GM21717 (cell line): ENCODE data around the gene KLHL35.
"Not testable (repeated sequence)": the region's sequence is repeated elsewhere in the genome, so short reads cannot be mapped to it uniquely, and the experiment has no call there.

ENCODE experiments used
- ATAC-seq: cut with Tn5 transposase; IDR thresholded peaks from one replicate; pipeline ENCODE4 v1.9.1; 2021; ENCODE audit warnings: mild to moderate bottlenecking, moderate library complexity; ENCODE audit not compliant: unreplicated experiment

The KLHL35 gene

GRCh38 chr11:75394085-75394840 is 38.7 kb downstream of the KLHL35 start:
- no peak for ATAC-seq

- ATAC-seq: no peak
Measured at GRCh38 chr11:75389925-75390324, 43.1 kb downstream of the KLHL35 start.

- no peak for ATAC-seq
Measured at GRCh38 chr11:75389276-75389605, 43.8 kb downstream of the KLHL35 start.

GRCh38 chr11:75388386-75389275 is 44.4 kb downstream of the KLHL35 start:
- peak; percentile 52 for ATAC-seq

DNA sequence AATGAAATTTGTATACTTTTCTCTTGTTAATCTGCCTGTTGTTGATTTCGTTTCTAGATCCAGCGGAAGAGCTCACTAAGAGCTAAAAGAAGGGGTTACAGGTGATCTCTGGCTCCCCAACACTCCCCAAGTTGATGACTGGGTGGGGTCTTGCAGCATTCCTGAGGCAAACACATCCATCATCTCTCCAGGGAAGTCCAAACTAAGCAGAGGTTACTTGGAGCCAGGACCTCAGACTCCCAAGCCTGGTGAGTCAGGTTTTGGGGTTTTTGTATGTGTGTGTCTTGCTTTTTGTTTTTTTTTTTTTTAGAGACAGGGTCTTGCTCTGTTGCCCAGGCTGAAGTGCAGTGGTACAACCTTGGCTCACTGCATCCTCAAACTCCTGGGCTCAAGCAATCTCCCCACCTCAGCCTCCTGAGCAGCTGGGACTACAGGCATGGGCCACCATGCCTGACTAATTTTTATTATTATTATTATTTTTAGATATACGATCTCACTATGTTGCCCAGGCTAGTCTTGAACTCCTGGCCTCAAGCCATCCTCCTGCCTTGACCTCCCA is 45.2 kb downstream of the KLHL35 start:
- no peak for ATAC-seq

- ATAC-seq: no peak
Measured at GRCh38 chr11:75386942-75387630, 45.9 kb downstream of the KLHL35 start.

GRCh38 chr11:75384438-75385080 is 48.4 kb downstream of the KLHL35 start:
- no peak for ATAC-seq

DNA sequence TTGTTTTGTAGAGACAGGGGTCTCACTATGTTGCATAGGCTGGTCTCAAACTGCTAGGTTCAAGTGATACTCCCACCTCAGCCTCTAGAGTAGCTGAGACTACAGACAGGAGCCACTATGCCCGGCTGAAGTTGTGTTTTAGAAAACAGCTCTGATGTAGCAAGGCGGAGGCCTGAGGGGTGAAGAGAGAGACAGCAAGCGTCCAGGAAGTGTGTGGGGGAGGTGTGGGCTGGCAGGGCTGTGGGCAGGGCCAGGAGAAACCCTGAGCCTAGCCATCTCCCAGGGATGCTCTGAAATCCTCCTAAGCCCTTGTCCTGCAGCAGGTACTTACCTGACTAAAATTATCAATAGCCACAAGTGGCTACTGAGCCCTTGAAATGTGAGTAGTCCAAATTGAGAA is 49.8 kb downstream of the KLHL35 start:
- no peak for ATAC-seq

DNA sequence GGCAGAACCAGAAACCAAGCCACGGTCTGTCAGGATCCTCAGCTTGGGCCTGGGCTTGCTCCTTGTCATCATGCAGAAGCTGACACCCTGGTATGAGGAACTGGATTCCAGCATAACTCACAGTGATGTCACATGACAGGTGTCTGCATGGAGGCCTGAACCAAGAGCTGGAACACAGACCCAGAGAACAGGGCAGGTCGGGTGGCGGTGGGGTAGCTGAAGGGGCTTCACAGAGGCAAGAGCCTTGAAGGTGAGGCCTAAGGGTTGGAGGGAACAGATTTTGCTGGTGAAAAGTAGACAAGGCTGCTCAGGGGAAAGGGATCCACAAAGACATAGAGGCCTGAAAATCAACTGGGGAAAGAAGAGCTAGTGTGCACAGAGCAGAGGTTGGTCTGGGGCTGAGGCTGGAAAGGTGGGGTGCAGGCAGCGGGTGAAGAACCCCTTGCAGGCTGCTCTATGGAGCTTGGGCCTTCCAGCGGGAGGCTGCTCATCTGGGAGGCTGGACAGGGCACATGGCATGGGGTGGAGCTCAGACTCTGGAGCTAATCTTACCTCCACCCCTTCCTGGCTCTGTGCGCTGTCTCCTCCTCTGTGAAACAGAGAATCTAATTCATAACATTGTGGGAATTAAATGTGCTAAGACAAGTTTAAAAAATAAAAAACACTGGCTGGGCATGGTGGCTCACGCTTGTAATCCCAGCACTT is 52.1 kb downstream of the KLHL35 start:
- no peak for ATAC-seq

DNA sequence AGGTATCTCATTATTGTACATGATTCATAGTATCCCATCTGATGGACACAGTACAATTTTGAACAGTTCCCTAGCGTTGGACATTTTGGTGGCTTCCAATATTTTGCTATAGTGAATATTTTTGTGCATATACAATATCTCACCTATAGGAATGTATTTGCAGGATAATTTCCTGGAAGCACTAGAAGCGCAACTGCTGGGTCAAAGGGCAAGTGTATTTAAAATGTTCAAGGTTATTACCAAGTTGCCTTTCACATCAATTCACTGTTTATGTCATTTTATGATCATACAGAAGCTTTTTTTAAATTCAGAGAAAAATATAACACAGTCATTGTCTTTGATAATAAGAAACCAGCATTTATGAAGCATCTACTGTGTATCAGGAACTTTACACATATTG is 52.8 kb downstream of the KLHL35 start:
- ATAC-seq: no peak

- ATAC-seq: not testable (repeated sequence)
Measured at GRCh38 chr11:75378776-75379175, 54.2 kb downstream of the KLHL35 start.

- ATAC-seq: no peak
Measured at GRCh38 chr11:75376175-75376574, 56.8 kb downstream of the KLHL35 start.

DNA sequence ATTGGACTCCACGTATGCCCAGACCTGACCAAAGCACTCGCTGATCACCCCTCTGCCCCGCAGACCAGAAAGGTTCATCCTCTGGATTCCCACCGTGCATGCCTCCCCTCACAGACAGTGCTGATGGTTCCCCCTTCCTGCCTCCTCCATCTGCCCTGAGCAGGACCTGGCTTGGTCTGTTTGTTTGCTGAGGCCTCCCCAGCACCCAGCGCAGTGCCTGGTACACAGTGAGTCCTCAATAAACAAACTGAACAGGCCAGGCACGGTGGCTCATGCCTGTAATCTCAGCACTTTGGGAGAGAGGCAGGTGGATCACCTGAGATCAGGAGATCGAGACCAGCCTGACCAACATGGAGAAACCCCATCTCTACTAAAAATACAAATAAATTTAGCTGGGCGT is 57.4 kb downstream of the KLHL35 start:
- ATAC-seq: no peak

DNA sequence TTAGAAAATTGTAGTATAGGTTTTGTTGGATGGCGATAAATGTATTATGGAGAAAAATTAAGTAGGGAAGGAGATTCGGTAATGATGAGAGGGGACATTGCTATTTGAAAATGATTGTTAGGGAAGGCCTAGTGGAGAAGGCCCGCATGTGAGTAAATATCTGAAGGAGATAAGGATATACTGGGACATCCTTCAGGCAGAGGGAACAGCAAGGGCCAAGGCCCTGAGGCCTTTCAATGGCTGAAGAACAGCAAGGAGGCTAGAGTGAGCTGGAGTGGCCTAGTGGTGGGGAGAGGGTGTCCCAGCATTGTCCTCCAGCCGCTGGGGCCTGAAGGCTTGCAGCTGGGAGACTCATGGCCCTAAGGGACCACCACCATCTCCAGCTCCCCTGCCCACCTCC is 58.4 kb downstream of the KLHL35 start:
- ATAC-seq: no peak

DNA sequence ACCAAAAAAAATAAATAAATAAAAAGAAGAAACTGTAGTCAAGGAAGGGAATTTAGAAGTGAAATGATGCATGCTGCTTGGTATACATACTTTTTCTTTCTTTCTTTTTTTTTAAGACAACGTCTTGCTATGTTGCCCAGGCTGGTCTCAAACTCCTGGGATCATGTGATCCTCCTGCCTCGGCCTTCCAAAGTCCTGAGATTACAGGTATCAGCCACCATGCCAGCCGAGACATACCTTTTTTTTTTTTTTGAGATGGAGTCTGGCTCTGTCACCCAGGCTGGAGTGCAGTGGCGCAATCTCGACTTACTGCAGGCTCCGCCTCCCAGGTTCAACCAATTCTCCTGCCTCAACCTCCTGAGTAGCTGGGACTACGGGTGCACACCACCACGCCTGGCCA is 59.8 kb downstream of the KLHL35 start:
- no peak for ATAC-seq
